Right lobe of liver (tissue), 4 donors: ENCODE measurements around the gene GP1BB.

Source experiments
- POLR2A ChIP-seq: fragments of 450-650 bp; IDR thresholded peaks from one replicate; pipeline ENCODE4 v1.6.1; 2017; ENCODE audit warnings: antibody characterized with exemption, mild to moderate bottlenecking
- TF ChIP-seq, protein P1 (sequence below), 4 donors: fragments of 200-600 bp in 3 of 4; fragments of 450-650 bp in 1 of 4; IDR thresholded peaks; one replicate each; pipeline versions ENCODE4 v1.5.1 to v1.8.0; 2016 to 2022; ENCODE audit warnings: antibody characterized with exemption in 4 of 4, mild to moderate bottlenecking in 2 of 4
- donor health status: DM: no; HTN: no; CAD: no.
- donor health status: DM: no; HTN: no; CAD: no.
- donor health status: DM: no; HTN: yes; CAD: no.

DNA sequence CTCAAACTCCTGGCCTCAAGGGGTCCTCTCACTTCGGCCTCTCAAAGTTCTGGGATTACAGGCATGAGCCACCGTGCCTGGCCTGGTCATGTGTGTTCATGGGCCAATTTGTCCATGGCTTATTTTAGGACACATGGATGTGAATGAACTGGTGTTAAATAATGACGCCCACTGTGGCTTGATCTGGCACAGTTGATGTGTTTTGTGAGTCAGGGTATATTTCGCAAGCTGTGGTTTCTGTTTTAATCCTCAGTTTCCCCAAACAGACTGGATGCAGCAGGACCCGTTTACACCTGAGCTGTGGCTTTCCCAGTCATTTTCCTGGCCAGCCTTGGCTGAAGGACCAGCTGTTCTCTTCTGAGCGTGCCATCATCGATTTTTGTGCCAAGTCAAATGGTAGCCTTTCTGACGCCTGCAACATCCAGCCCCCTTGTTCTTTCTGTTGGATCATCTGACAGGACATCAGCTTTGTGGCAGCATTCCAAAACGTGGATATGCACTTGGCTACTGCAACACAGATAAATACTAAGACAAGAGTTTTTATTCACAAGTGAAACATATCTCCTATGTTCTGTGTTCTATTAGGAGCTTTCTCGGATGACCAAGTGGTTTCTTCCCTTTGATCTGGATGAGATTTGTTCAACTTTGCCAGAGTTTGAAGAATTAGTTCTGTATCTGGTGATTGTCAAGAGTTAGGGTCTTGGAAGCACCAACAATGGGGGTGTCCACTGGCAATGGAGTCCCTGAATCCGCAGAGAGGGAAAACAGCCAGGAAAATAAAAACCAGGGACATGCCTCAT, 49.0 kb upstream of the GP1BB start:
- TF ChIP-seq, protein P1, sequence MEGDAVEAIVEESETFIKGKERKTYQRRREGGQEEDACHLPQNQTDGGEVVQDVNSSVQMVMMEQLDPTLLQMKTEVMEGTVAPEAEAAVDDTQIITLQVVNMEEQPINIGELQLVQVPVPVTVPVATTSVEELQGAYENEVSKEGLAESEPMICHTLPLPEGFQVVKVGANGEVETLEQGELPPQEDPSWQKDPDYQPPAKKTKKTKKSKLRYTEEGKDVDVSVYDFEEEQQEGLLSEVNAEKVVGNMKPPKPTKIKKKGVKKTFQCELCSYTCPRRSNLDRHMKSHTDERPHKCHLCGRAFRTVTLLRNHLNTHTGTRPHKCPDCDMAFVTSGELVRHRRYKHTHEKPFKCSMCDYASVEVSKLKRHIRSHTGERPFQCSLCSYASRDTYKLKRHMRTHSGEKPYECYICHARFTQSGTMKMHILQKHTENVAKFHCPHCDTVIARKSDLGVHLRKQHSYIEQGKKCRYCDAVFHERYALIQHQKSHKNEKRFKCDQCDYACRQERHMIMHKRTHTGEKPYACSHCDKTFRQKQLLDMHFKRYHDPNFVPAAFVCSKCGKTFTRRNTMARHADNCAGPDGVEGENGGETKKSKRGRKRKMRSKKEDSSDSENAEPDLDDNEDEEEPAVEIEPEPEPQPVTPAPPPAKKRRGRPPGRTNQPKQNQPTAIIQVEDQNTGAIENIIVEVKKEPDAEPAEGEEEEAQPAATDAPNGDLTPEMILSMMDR (IDR thresholded peaks at IDR 0.05) = no peak
- no peak for TF ChIP-seq POLR2A
